Measurements from ENCODE around the gene SYT7.

SYT7 gene

GRCh38 chr11:61524446-61524845, 56.4 kb downstream of the SYT7 start:
- ATAC-seq (ENCODE audit: insufficient read depth, low read depth) (no peak), DNase-seq (no peak)
- H3K79me2 ChIP-seq (ENCODE audit: insufficient read depth, low read length) = no peaks in the 10 kb centered on the region
- H3K27me3 ChIP-seq (ENCODE audit: insufficient read depth, low read length, poor library complexity) = peaks cover 7% of the 10 kb centered on the region
- H3K27ac ChIP-seq (ENCODE audit: low read length) = no peak overlapping the region
- TF ChIP-seq EZH2 (IDR thresholded peaks at IDR 0.05; ENCODE audit: borderline replicate concordance, low read depth, low read length, severe bottlenecking) (no peak), CTCF (IDR thresholded peaks at IDR 0.05; ENCODE audit: borderline replicate concordance, extremely low read depth, low read length, poor library complexity, severe bottlenecking) (no peak)
- H4K20me1 ChIP-seq (ENCODE audit: insufficient read depth, low read length) = peaks cover 14% of the 10 kb centered on the region
- no peaks in the 10 kb centered on the region for H3K4me1 ChIP-seq (ENCODE audit: insufficient read depth, low read length)
- no peak overlapping the region for H3K4me2 ChIP-seq (ENCODE audit: insufficient read depth, low read length)
- no peak overlapping the region for H2AFZ ChIP-seq (ENCODE audit: low read depth, low read length)
- H3K36me3 ChIP-seq (ENCODE audit: insufficient read depth, low read length) = no peaks in the 10 kb centered on the region
- H3K4me3 ChIP-seq (ENCODE audit: low read depth in 1 of 2, low read length in 2 of 2) = no peak overlapping the region
- H3K9me3 ChIP-seq (ENCODE audit: insufficient read depth, low read length, severe bottlenecking) = no peaks in the 10 kb centered on the region
- no peak overlapping the region for H3K9ac ChIP-seq (ENCODE audit: low read depth, low read length)

- peaks cover 11% of the 10 kb centered on the region; the same call in 1 of the 2 replicates for H4K20me1 ChIP-seq (ENCODE audit: insufficient read depth, low read length)
These were observed 58.0 kb downstream of the SYT7 start for GRCh38 chr11:61522881-61523280.

GRCh38 chr11:61518032-61518795, 62.7 kb downstream of the SYT7 start:
- H3K79me2 ChIP-seq (ENCODE audit: insufficient read depth, low read length) = no peaks in the 10 kb centered on the region
- no peak overlapping the region for H3K27ac ChIP-seq (ENCODE audit: low read length)
- no peak for ATAC-seq (ENCODE audit: insufficient read depth, low read depth)
- H3K36me3 ChIP-seq (ENCODE audit: insufficient read depth, low read length) = no peaks in the 10 kb centered on the region
- no peak for DNase-seq
- H3K4me2 ChIP-seq (ENCODE audit: insufficient read depth, low read length) = no peak overlapping the region
- H4K20me1 ChIP-seq (ENCODE audit: insufficient read depth, low read length) = peaks cover 3% of the 10 kb centered on the region
- no peak overlapping the region for H2AFZ ChIP-seq (ENCODE audit: low read depth, low read length)
- H3K9me3 ChIP-seq (ENCODE audit: insufficient read depth, low read length, severe bottlenecking) = no peaks in the 10 kb centered on the region
- no peak overlapping the region for H3K9ac ChIP-seq (ENCODE audit: low read depth, low read length)
- no peaks in the 10 kb centered on the region for H3K27me3 ChIP-seq (ENCODE audit: insufficient read depth, low read length, poor library complexity)
- H3K4me1 ChIP-seq (ENCODE audit: insufficient read depth, low read length) = no peaks in the 10 kb centered on the region
- TF ChIP-seq EZH2 (IDR thresholded peaks at IDR 0.05; ENCODE audit: borderline replicate concordance, low read depth, low read length, severe bottlenecking) (no peak), CTCF (IDR thresholded peaks at IDR 0.05; ENCODE audit: borderline replicate concordance, extremely low read depth, low read length, poor library complexity, severe bottlenecking) (no peak)
- H3K4me3 ChIP-seq (ENCODE audit: low read depth in 1 of 2, low read length in 2 of 2) = no peak overlapping the region

More at GRCh38 chr11:61522881-61523280, 58.0 kb downstream of the SYT7 start:
- Histone ChIP-seq H3K79me2 (ENCODE audit: insufficient read depth, low read length) (no peaks in the 10 kb centered on the region), H2AFZ (ENCODE audit: low read depth, low read length) (no peak overlapping the region), H3K4me2 (ENCODE audit: insufficient read depth, low read length) (no peak overlapping the region), H3K4me1 (ENCODE audit: insufficient read depth, low read length) (no peaks in the 10 kb centered on the region), H3K9ac (ENCODE audit: low read depth, low read length) (no peak overlapping the region), H3K9me3 (ENCODE audit: insufficient read depth, low read length, severe bottlenecking) (no peaks in the 10 kb centered on the region), H3K36me3 (ENCODE audit: insufficient read depth, low read length) (no peaks in the 10 kb centered on the region), H3K27ac (ENCODE audit: low read length) (no peak overlapping the region), H3K4me3 (ENCODE audit: low read depth in 1 of 2, low read length in 2 of 2) (no peak overlapping the region), H3K27me3 (ENCODE audit: insufficient read depth, low read length, poor library complexity) (peaks cover 7% of the 10 kb centered on the region)
- no peak for DNase-seq
- no peak for TF ChIP-seq CTCF (IDR thresholded peaks at IDR 0.05; ENCODE audit: borderline replicate concordance, extremely low read depth, low read length, poor library complexity, severe bottlenecking)
- no peak for TF ChIP-seq EZH2 (IDR thresholded peaks at IDR 0.05; ENCODE audit: borderline replicate concordance, low read depth, low read length, severe bottlenecking)
- ATAC-seq (ENCODE audit: insufficient read depth, low read depth) = no peak

All from DND-41 (cell line).